ENCODE data around the gene COX8A. TPM values are rescaled to one million over a fixed set of nuclear protein-coding genes. Genes with fewer than 3 reads are reported as not detected.

Gene COX8A
- total RNA-seq, 1 experiment from 2014 or later: 461 TPM

GRCh38 chr11:63996512-63996911, 22.1 kb downstream of the COX8A start:
- TF ChIP-seq CTCF (IDR thresholded peaks at IDR 0.05; ENCODE audit: unreplicated experiment): no peak
- Mint-ChIP-seq H3K27ac (ENCODE audit: low read depth, unreplicated experiment) (no peak overlapping the region), H3K4me3 (ENCODE audit: unreplicated experiment) (no peak overlapping the region), H3K27me3 (ENCODE audit: insufficient read depth, unreplicated experiment) (no peaks in the 10 kb centered on the region), H3K4me1 (ENCODE audit: insufficient read depth, unreplicated experiment) (peaks cover 16% of the 10 kb centered on the region), H3K9me3 (ENCODE audit: unreplicated experiment) (no peaks in the 10 kb centered on the region), H3K36me3 (ENCODE audit: insufficient read depth, unreplicated experiment) (peaks cover 57% of the 10 kb centered on the region)
- intact Hi-C loops (cut with micrococcal nuclease): no loop called here
- ChIA-PET POLR2A (interaction anchor here (0.7 kb wide), 1 partner anchor 30 kb away, joined by 4 read pairs; no protein-coding TSS in a partner anchor), CTCF (interaction anchor here (0.6 to 0.7 kb wide), 2 partner anchors 30 to 96 kb away, joined by 3 to 4 read pairs; no protein-coding TSS in a partner anchor)
- BruUV-seq (replicated peaks): no TSS peak
- no peak for DNase-seq (ENCODE audit: unreplicated experiment)

- H3K27ac Mint-ChIP-seq (ENCODE audit: low read depth, unreplicated experiment): peak overlapping the region; percentile 59
- CTCF ChIA-PET: no interaction called here
- H3K36me3 Mint-ChIP-seq (ENCODE audit: insufficient read depth, unreplicated experiment): peaks cover 52% of the 10 kb centered on the region
- H3K27me3 Mint-ChIP-seq (ENCODE audit: insufficient read depth, unreplicated experiment): no peaks in the 10 kb centered on the region
- intact Hi-C loops (cut with micrococcal nuclease): no loop called here
- TSS peak; percentile 72 for BruUV-seq (replicated peaks)
- peaks cover 11% of the 10 kb centered on the region for H3K4me1 Mint-ChIP-seq (ENCODE audit: insufficient read depth, unreplicated experiment)
- POLR2A ChIA-PET: interaction anchor here (1.0 kb wide), 1 partner anchor 8 kb away, joined by 3 read pairs; no protein-coding TSS in a partner anchor
- DNase-seq (ENCODE audit: unreplicated experiment): no peak
- no peak overlapping the region for H3K4me3 Mint-ChIP-seq (ENCODE audit: unreplicated experiment)
- no peaks in the 10 kb centered on the region for H3K9me3 Mint-ChIP-seq (ENCODE audit: unreplicated experiment)
- TF ChIP-seq CTCF (IDR thresholded peaks at IDR 0.05; ENCODE audit: unreplicated experiment): no peak
These were observed 22.8 kb downstream of the COX8A start for GRCh38 chr11:63997104-63997700.

GRCh38 chr11:63997801-63998337, 23.4 kb downstream of the COX8A start:
- ChIA-PET POLR2A (interaction anchor here (1.0 to 1.6 kb wide), 2 partner anchors 9 to 10 kb away, joined by 3 to 4 read pairs; no protein-coding TSS in a partner anchor), CTCF (interaction anchor here (0.7 kb wide), 1 partner anchor 1218 kb away, joined by 5 read pairs; no protein-coding TSS in a partner anchor)
- BruUV-seq (replicated peaks): no TSS peak
- DNase-seq (ENCODE audit: unreplicated experiment): no peak
- Mint-ChIP-seq H3K27me3 (ENCODE audit: insufficient read depth, unreplicated experiment) (no peaks in the 10 kb centered on the region), H3K4me1 (ENCODE audit: insufficient read depth, unreplicated experiment) (peaks cover 10% of the 10 kb centered on the region), H3K36me3 (ENCODE audit: insufficient read depth, unreplicated experiment) (peaks cover 48% of the 10 kb centered on the region), H3K27ac (ENCODE audit: low read depth, unreplicated experiment) (peak overlapping the region; percentile 59), H3K9me3 (ENCODE audit: unreplicated experiment) (no peaks in the 10 kb centered on the region), H3K4me3 (ENCODE audit: unreplicated experiment) (no peak overlapping the region)
- no peak for TF ChIP-seq CTCF (IDR thresholded peaks at IDR 0.05; ENCODE audit: unreplicated experiment)
- intact Hi-C loops (cut with micrococcal nuclease): no loop called here

- Mint-ChIP-seq H3K4me3 (ENCODE audit: unreplicated experiment) (no peak overlapping the region), H3K27me3 (ENCODE audit: insufficient read depth, unreplicated experiment) (no peaks in the 10 kb centered on the region), H3K9me3 (ENCODE audit: unreplicated experiment) (no peaks in the 10 kb centered on the region), H3K36me3 (ENCODE audit: insufficient read depth, unreplicated experiment) (peaks cover 43% of the 10 kb centered on the region), H3K4me1 (ENCODE audit: insufficient read depth, unreplicated experiment) (peaks cover 2% of the 10 kb centered on the region), H3K27ac (ENCODE audit: low read depth, unreplicated experiment) (no peak overlapping the region)
- BruUV-seq (replicated peaks): no TSS peak
- no peak for DNase-seq (ENCODE audit: unreplicated experiment)
- intact Hi-C loops (cut with micrococcal nuclease): no loop called here
- POLR2A ChIA-PET: interaction anchor here (1.6 kb wide), 1 partner anchor 11 kb away, joined by 4 read pairs; no protein-coding TSS in a partner anchor
- CTCF ChIA-PET: interaction anchor here (0.5 to 0.7 kb wide), 3 partner anchors 81 to 1219 kb away, joined by 3 to 5 read pairs (median 3); no protein-coding TSS in a partner anchor
- TF ChIP-seq CTCF (IDR thresholded peaks at IDR 0.05; ENCODE audit: unreplicated experiment): no peak
These were observed 24.3 kb downstream of the COX8A start for GRCh38 chr11:63998558-63999348.
